ENCODE measurements around the gene KIAA0753.

DNA sequence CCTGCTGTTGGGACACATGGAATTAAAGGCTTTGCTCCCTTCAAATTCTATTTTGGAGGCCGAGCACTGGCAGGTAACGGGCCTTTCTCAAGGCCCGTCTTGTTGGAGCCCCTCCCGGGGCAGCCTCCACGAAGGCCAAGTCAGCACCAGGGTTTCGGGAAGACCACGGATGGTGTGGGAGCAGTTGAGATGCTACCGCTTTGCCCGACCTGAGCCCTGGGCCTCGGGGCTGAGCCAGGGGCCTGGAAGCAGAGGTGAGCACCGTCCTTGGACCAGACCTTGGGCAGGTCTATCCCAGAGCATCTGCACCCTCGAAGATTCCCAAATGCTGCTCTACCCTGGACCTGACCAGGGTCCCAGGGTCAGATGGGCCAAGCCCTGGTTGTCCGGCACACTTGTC lies 34.1 kb upstream of the KIAA0753 start:
- TF ChIP-seq, protein P1, sequence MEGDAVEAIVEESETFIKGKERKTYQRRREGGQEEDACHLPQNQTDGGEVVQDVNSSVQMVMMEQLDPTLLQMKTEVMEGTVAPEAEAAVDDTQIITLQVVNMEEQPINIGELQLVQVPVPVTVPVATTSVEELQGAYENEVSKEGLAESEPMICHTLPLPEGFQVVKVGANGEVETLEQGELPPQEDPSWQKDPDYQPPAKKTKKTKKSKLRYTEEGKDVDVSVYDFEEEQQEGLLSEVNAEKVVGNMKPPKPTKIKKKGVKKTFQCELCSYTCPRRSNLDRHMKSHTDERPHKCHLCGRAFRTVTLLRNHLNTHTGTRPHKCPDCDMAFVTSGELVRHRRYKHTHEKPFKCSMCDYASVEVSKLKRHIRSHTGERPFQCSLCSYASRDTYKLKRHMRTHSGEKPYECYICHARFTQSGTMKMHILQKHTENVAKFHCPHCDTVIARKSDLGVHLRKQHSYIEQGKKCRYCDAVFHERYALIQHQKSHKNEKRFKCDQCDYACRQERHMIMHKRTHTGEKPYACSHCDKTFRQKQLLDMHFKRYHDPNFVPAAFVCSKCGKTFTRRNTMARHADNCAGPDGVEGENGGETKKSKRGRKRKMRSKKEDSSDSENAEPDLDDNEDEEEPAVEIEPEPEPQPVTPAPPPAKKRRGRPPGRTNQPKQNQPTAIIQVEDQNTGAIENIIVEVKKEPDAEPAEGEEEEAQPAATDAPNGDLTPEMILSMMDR (IDR thresholded peaks at IDR 0.05; ENCODE audit: low read depth, low read length, poor library complexity, severe bottlenecking), result no peak
- TF ChIP-seq EZH2phosphoT487 (IDR thresholded peaks at IDR 0.05; ENCODE audit: borderline replicate concordance, low read length), result no peak
